Skeletal muscle cell (primary cell): ENCODE measurements around the gene TMEM204.

Experiments used
- DNase-seq: peaks from one replicate; pipeline ENCODE4 v3.0.0-alpha.2; 2010; ENCODE audit warnings: low read depth
- H3K4me3 ChIP-seq: 2 replicates; pipeline ENCODE4 v1.5.1; 2011; ENCODE audit warnings: low read depth, mild to moderate bottlenecking, control low read depth, low read length, moderate library complexity

The TMEM204 gene

GRCh38 chr16:1535391-1536291 lies 2.2 kb downstream of the TMEM204 start:
- H3K4me3 ChIP-seq, result peak overlapping the region; percentile 53
- DNase-seq, result no peak

- DNase-seq, result no peak
- H3K4me3 ChIP-seq, result no peak overlapping the region
Measured at GRCh38 chr16:1536601-1537000, 3.1 kb downstream of the TMEM204 start.

- no peak for DNase-seq
- H3K4me3 ChIP-seq, result no peak overlapping the region
Measured at GRCh38 chr16:1537138-1537577, 3.7 kb downstream of the TMEM204 start.

GRCh38 chr16:1537763-1538289 lies 4.4 kb downstream of the TMEM204 start:
- H3K4me3 ChIP-seq, result no peak overlapping the region
- no peak for DNase-seq

- no peak for DNase-seq
- H3K4me3 ChIP-seq, result no peak overlapping the region
Measured at GRCh38 chr16:1538804-1539520, 5.5 kb downstream of the TMEM204 start.

GRCh38 chr16:1539720-1540555 lies 6.5 kb downstream of the TMEM204 start:
- no peak for DNase-seq
- H3K4me3 ChIP-seq, result no peak overlapping the region

- H3K4me3 ChIP-seq, result no peak overlapping the region
- DNase-seq, result no peak
Measured at GRCh38 chr16:1540556-1540855, 7.0 kb downstream of the TMEM204 start.

GRCh38 chr16:1541293-1542165 lies 8.1 kb downstream of the TMEM204 start:
- no peak overlapping the region for H3K4me3 ChIP-seq
- DNase-seq, result no peak

GRCh38 chr16:1542166-1542500 lies 8.7 kb downstream of the TMEM204 start:
- DNase-seq, result no peak
- no peak overlapping the region for H3K4me3 ChIP-seq

GRCh38 chr16:1542533-1542932 lies 9.1 kb downstream of the TMEM204 start:
- no peak for DNase-seq
- H3K4me3 ChIP-seq, result no peak overlapping the region

- DNase-seq, result peak; percentile 43
Measured at GRCh38 chr16:1543085-1543896, 9.8 kb downstream of the TMEM204 start.

GRCh38 chr16:1545044-1546040 lies 11.9 kb downstream of the TMEM204 start:
- DNase-seq, result no peak
- no peak overlapping the region for H3K4me3 ChIP-seq

More at GRCh38 chr16:1543085-1543896, 9.8 kb downstream of the TMEM204 start:
- H3K4me3 ChIP-seq, result no peak overlapping the region

- no peak overlapping the region for H3K4me3 ChIP-seq
- DNase-seq, result no peak
Measured at GRCh38 chr16:1546430-1546829, 13.0 kb downstream of the TMEM204 start.

- DNase-seq, result no peak
- no peak overlapping the region for H3K4me3 ChIP-seq
Measured at GRCh38 chr16:1548233-1548632, 14.8 kb downstream of the TMEM204 start.

GRCh38 chr16:1548727-1549126 lies 15.3 kb downstream of the TMEM204 start:
- H3K4me3 ChIP-seq, result no peak overlapping the region
- no peak for DNase-seq

- no peak for DNase-seq
- no peak overlapping the region for H3K4me3 ChIP-seq
Measured at GRCh38 chr16:1550069-1550468, 16.6 kb downstream of the TMEM204 start.

- no peak overlapping the region for H3K4me3 ChIP-seq
- DNase-seq, result no peak
Measured at GRCh38 chr16:1550696-1551095, 17.2 kb downstream of the TMEM204 start.
